Measurements from ENCODE around the gene COL6A5. TPM values are rescaled to one million over a fixed set of nuclear protein-coding genes. Genes with fewer than 3 reads are reported as not detected.
"Not testable (repeated sequence)": the region's sequence is repeated elsewhere in the genome, so short reads cannot be mapped to it uniquely, and the experiment has no call there.

Gene COL6A5
- polyA plus RNA-seq, 4 donors: 0.03 to 0.13 (median 0.05) TPM

DNA sequence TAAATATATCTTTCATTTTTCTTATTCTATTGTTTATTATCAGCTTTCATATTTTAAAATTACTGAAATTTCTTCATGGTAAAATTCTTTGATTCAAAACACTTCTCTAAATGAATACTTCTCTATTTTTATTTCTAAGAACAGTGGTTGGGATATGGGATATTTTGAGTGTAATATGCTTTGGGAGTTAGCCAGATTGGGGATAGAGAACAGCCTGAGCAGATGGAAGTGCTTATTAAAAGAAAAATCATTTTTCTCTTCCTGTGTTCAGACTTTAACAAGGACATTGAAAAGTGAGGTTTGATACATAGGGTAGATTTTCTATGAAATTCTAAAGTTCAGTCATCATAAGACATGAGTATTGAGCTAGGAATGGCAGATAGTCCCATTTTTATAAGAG lies 84.8 kb downstream of the COL6A5 start:
- DNase-seq (ENCODE audit: low read depth in 4 of 4, low spot score in 2 of 4): no peak

DNA sequence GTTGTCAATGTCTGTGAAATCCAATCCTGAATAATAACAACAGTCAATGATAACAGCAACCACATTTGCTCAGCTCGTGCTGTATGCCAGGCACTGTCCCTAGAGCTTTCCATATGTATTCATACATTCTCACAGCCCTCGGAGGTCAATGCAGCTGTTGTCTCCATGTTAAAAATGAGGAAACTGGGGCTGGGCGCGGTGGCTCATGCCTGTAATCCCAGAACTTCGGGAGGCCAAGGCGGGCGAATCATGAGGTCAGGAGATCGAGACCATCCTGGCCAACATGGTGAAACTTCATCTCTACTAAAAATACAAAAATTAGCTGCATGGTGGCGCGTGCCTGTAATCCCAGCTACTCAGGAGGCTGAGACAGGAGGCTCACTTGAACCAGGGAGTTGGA lies 86.6 kb downstream of the COL6A5 start:
- DNase-seq (ENCODE audit: low read depth in 4 of 4, low spot score in 2 of 4): not testable (repeated sequence)

DNA sequence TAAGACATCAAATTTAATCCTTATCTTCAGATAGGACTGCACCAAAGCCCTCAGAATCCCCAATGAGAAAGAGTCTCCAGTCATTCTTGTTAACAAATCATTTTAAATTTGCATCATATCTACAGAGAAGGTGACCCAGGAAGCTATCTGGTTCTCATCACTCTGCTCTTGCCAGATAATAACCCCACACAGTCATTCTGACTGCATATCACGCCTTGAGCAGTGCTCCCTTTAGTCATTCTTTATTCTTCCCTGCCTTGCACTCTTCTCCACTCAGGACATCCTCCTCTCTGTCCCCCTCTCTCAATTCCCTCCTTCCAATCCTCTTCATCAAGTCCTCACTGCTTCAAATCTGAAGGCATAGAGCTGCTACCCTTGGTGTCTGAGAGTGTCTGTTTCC lies 87.8 kb downstream of the COL6A5 start:
- no peak for DNase-seq (ENCODE audit: low read depth in 4 of 4, low spot score in 2 of 4)

DNA sequence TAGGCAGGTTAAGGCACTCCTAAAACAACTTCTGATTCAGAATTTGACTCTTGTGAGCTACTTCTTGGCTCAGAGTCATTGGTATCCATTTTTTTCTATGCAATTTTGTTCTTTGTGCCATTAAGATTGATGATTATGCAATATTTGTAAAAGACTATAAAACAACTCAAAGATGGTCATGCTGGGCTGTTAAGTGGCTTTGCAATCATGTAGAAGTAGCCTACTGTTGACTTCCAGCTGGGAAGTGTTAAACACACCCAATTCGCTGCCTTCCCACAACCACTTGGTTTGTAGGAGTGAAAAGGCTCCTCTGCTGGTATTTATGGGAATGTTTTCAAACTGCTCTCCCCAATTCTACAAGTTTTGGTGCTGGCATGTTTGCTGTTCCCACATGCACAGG lies 96.8 kb downstream of the COL6A5 start:
- no peak for DNase-seq (ENCODE audit: low read depth in 4 of 4, low spot score in 2 of 4)

DNA sequence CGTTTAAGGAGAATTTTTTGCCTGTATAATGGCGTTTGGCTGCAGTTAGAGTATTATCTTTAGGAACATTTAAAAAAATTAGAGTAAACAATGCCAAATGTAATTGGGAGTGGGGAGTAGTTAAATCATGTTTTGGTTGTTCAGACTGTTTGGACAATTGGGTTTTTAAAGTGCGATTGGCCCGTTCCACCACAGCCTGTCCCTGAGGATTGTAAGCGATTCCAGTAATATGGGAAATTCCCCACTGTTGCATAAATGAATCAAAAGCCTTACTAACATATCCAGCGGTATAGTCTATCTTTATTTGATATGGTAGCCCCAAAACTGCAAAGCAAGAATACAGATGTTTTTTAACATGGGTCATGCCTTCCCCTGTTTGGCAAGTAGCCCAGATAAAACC lies 101.4 kb downstream of the COL6A5 start:
- not testable (repeated sequence) for DNase-seq (ENCODE audit: low read depth in 4 of 4, low spot score in 2 of 4)

DNA sequence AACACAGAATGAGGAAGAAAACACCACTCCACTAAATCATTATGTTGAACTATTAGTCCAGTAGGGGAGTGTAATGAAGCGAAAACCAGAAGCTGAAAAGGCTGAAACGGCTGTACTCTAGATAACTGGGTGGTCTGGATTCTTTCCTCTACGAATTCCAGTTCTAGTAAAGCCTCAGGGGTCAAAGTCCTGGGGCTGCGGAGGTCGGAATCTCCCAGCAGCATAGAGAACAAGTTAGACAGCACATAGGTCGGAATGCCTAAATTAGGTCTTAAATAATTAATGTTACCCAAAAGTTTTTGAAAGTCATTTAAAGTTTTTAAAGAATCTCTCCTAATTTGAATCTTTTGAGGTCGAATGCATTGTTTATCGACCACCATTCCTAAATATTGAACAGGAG lies 102.7 kb downstream of the COL6A5 start:
- not testable (repeated sequence) for DNase-seq (ENCODE audit: low read depth in 4 of 4, low spot score in 2 of 4)

DNA sequence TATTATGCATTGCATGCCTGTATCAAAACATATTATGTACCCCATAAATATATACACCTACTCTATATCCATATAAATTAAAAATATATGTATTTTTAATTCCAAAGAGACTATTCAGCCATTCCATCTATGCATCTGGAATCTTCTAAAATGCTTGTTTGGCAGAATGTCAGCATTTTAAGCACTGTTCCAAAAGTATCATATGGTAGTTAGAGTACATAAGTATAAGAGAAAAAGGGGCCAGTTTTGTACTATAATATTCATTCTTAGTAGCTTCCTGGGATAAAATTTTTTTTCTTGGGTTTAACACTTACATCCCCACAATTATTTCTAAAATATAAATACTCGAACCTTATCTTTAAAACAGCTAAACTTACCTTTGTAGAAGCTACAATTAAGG lies 111.1 kb downstream of the COL6A5 start:
- DNase-seq (ENCODE audit: low read depth in 4 of 4, low spot score in 2 of 4): no peak

DNA sequence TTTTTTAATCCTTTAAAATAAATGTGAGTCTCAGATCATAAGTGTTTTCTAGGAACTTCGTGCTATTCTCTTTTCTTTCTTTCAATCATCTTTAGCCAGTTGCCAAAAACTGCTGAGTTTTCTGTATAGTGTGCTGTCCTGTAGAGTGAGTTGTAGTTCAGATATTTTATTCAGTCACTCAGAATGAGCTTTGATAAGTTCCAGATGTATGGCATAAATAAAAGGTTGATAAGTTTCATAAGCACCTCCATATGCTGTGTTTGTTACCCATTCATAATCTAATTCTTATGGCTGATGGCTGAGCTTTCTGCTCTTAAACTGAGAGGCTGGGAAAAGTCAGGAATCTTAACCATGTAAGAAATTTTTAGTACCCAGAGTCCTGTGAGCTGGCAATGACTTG lies 112.2 kb downstream of the COL6A5 start:
- no peak for DNase-seq (ENCODE audit: low read depth in 4 of 4, low spot score in 2 of 4)

DNA sequence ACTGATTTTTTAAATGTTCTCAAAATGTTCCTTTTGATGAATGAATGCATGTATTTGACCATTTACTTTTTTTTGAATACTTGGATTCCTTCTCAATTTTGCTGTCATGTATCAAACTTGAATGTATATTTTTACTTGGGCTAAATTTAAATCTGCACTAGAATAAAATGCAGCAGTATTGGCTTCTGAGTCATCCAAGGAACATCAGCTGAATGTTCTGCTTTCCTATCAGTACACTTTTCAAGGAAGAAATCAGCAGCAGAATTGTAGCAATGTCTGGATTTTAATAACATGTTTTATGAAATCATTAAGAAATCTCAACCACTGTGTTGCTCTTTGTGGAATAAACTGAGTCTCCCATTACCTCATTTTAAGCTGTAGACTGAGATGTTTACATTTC lies 114.5 kb downstream of the COL6A5 start:
- DNase-seq (ENCODE audit: low read depth in 4 of 4, low spot score in 2 of 4): no peak

DNA sequence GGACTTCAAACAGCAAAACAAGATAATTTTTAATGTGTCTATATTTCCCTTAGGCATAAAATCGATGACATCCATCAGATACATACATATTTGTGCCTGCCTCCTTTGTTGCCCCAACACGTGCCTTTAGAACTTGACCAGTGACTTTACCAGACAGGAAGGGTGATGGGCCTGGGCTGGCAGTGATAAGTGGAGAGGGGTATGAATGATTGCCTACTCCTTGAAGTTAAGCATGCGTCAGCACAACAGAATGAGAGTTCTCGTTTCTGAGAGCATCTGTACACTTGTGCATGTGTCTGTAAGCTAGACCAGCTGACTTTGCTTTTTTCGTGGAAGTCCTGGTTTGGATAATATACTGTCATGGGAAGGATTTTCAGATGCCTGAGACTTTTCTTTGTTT lies 116.6 kb downstream of the COL6A5 start:
- DNase-seq (ENCODE audit: low read depth in 4 of 4, low spot score in 2 of 4): no peak

DNA sequence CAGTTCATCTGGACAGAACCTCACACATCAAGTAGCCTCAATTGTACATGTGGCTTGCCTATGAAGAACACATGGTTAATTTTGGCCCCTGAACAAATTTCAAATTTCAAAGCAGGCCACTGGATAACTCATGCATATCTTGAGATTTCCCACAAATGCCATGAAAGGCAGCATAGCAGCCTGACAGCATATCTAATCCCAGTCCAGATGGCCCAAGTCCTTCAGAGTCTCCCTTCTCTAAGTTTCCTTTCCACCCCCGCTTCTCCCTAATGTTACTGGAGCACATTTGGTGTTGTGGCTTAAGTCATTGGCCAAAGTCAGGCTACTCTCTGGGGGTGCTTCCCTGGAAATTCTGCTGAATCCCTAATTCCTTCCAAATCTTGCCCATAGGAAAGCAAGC lies 117.7 kb downstream of the COL6A5 start:
- DNase-seq (ENCODE audit: low read depth in 4 of 4, low spot score in 2 of 4): no peak

DNA sequence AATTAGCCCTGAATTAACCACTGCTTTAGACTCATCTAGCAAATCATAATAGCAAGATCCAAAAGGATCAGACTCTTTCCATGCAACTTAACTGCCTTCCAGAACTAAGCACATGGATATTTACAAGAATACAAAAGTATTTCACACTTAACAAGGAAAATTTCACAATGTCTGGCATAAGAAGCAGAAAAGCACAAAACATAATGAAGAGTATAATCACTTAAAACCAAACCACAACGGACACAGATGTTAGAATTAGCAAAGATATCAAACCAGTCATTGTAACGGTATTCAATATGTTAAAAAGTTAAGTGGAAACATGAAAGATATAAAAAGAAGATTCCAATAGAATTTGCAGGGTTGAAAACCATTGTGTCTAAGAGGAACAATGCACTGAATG lies 120.0 kb downstream of the COL6A5 start:
- no peak for DNase-seq (ENCODE audit: low read depth in 4 of 4, low spot score in 2 of 4)

DNA sequence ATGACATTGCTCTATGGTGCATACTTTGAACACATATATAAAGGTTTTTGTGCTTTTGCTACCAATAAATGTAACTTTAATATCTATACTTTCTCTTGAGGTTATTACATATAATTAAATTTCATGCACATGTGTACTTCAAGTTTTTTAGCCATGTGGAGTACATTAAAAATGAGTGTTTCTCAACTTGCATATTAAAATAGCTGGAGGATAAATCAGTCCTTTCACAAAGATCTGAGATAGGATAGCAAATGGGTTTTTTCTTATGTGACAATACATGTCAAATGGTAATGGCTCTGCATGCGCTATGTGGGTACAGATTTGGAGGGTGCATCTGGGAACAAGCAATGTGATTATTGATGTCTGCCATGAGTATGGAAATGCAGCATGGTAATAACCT lies 122.8 kb downstream of the COL6A5 start:
- no peak for DNase-seq (ENCODE audit: low read depth in 4 of 4, low spot score in 2 of 4)

DNA sequence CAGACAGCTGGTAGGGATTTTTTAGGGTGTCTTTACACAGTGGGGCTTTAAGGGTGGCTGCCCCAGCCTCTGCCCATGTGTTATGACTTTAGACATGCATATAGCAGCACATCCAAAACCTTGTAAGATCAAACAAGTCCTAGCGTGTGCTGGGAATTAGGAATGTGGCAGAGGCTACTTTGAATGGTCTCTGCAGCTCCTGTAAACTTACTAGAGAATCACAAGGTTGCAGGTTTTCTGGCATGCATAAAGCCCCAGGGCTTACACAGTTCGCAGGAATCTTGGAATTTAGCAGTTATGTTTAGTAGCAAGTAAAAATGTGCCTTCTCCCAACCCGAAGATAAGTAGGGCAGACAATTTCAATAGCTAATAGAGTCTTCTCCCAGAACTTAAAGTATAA lies 124.7 kb downstream of the COL6A5 start:
- no peak for DNase-seq (ENCODE audit: low read depth in 4 of 4, low spot score in 2 of 4)

DNA sequence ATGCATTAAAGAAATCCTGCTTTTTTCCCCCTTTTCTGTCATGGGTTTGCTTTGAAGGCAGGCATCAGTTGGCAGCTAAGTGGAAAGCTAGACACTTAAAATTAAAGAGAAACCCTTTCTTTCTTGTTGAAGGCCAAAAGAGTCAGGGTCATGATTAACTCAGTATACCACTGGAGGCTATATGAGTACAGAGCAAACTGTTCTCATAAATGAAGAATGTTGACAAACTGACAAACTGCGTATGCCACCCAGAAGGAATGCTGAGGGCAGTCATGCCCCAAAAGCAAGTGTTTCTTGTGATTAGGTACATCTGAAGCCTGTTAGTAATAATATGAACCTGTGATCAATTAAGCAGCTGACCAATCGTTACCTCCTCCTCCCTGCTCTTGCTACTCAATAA lies 127.9 kb downstream of the COL6A5 start:
- DNase-seq (ENCODE audit: low read depth in 4 of 4, low spot score in 2 of 4): no peak

DNA sequence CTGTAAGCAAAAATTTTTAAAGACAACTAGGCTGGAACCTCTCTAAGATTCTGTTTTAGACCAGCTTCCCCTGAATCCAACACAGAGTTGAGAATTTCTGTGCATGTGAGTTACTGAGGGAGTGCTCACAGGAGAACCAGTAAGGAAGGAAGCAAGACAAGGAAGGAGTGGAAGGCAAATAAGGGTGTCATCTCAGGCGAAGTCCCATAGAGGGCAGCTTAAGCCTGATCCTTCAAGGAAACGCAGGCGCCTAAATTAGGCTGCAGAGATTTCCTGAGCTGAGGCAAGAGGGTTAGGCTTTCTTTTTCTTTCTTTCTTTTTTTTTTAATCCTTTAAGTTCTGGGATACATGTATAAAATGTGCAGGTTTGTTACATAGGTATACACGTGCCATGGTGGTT lies 135.3 kb downstream of the COL6A5 start:
- peak; percentile 13 to 37 (median 16) for DNase-seq (ENCODE audit: low read depth in 4 of 4, low spot score in 2 of 4)

DNA sequence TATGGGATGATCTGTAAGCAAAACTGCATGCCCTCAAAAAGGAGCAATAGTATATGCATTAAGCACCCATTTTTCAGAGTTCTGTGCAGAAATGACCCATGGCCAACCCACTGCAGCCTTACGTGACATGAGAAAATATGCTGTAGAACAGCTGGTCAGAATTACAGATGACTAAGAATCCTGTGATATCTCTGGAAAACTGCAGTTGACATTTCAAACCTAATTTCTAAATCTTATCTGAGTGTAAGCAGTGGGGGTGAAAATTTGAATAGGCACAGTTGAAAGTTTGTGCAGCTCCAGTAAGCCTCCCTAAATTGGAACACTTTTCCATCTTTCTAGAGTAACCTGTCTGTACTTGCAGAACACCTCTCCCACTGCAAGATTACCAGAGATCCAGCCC lies 142.8 kb downstream of the COL6A5 start:
- no peak for DNase-seq (ENCODE audit: low read depth in 4 of 4, low spot score in 2 of 4)

DNA sequence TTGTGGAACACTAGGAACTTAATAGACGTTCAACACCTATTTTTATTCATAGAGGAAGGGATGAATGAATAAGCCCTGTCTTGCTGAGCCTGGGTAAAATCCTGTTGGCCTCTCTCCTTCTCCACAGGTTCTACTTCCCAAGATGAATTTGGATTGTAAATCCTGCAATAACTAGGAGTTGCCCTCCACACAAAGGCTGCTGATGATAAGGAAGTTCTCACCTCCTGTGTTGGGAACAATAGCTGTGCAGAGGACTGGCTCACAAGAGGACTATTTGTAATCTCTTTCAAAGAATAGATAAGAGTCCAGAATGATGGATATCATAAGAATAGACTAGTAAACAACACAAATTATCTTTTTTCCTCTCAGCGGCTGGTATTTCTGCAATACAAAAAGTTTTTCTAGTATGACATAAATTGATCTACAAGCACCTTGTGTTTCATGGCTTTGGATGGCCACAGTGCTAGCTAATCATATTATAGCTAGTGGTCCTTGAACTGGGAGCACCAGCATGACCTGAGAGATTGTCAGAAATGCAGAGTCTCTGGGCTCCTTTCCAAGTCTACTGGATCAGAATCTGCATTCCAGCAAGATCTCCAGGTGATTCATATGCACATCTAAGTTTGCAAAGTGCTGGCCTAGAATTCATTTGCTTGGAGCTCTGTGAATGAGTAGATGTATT lies 143.4 kb downstream of the COL6A5 start:
- DNase-seq (ENCODE audit: low read depth in 4 of 4, low spot score in 2 of 4): no peak

DNA sequence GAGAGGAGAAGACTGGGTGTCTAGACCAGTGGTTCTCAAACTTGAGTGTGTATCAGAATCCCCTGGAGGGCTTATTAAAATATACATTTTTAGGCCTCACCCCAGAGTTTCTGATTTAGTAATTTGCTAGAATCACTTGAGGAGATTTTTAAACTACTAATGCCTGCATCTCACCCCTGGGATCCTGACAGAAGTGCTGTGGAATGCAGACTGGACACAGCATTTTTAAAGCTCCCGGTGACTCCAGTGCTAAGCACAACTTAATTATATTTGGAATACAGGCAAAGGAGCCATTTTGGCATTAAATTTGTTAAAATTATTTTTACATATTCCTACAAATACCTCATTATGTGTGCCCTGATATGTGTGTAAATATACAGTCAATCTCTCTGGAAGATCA lies 144.8 kb downstream of the COL6A5 start:
- DNase-seq (ENCODE audit: low read depth in 4 of 4, low spot score in 2 of 4): no peak

DNA sequence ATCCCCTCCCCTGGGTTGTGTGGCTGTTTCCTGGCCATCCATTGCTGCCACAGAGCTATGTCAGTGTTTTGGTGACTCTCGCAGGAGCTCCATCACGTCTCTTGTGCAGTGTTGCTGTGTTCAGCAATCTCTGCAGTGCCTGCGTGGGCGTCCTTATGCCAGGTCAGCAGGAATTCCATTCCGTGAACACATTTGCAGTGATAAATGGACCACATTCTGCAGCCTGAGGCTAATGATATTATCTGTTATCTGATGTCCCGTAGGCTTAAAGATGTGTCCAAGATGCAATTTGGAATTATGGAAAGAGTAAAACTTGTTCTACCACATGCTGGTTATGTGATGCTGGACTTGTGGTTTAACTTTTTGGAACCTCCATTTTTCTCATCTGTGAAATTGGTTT lies 146.0 kb downstream of the COL6A5 start:
- DNase-seq (ENCODE audit: low read depth in 4 of 4, low spot score in 2 of 4): no peak

DNA sequence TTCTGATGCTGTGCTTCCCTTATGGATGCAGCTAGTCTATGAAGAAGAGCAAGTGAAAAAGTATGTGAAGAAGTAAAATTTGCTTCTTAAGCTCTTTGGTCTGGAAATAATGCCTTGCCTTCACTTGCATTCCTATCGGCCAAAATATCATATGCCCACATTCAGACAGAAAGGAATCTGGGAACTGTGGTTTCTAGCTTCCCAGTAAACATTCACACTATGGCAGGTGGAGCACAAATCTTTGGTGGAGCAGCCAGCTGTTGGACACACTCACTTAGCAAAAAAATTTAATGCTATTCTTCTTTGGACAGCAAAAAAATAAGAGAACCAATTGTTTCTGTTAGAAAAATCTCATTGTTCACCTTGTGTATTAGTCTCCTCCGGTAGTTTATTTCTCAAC lies 159.2 kb downstream of the COL6A5 start:
- DNase-seq (ENCODE audit: low read depth in 4 of 4, low spot score in 2 of 4): no peak

DNA sequence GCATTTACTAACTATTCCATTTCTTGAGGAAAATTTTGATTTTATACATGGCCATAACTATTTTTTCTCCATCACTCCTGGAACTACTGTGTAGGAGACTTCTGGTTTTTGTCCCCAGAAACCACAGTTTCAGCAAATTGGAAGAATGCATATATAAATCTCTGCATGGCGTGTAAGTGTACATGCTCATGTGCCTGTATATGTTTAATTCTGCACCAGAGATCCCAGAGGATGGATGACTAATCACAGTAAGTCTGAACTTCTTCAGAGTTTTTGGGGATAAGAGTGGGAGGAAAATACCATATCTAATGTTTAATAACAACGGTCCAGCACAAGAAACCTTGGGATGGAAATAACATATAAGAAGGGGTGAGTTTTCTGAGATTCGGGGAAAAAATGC lies 160.6 kb downstream of the COL6A5 start:
- DNase-seq (ENCODE audit: low read depth in 4 of 4, low spot score in 2 of 4): no peak

DNA sequence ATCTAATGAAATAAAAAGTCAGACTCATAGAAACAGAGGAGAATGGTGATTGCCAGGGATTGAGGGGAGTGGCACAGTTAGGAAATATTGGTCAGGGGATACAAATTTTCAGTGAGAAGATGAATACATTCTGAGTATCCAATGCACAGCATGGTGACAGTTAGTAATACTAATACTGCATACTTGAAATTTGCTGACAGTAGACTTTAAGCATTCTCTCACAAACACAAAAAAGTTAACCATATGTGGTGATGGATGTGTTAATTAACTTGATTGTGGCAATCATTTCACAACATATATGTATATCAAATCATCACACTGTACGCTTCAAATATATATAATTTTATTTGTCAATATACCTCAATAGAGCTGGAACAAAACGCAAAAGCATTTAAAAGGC lies 162.3 kb downstream of the COL6A5 start:
- DNase-seq (ENCODE audit: low read depth in 4 of 4, low spot score in 2 of 4): no peak

Measured in left renal cortex interstitium (tissue), 4 donors.